Measurements from ENCODE around the gene EPM2A.

DNA sequence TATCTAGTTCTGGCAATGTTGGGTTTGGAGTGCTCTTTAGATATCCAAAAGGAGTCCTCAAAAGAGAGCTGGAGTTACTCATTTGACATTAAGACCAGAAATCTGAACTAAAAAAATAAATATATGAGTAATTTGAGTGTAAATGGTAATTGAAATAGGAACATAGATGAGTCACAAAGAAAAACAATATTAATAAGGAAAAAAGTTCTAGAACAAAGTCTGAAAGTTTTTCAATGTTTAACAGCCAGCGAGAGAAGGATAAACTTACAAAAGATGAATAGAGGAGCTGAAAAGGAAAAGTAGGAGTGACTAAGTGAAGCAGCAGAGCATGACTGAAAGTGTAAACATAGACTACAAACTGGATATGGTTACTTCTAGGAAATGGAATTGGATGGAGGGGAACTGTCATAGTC is 46.8 kb downstream of the EPM2A start:
- TF ChIP-seq, protein P1, sequence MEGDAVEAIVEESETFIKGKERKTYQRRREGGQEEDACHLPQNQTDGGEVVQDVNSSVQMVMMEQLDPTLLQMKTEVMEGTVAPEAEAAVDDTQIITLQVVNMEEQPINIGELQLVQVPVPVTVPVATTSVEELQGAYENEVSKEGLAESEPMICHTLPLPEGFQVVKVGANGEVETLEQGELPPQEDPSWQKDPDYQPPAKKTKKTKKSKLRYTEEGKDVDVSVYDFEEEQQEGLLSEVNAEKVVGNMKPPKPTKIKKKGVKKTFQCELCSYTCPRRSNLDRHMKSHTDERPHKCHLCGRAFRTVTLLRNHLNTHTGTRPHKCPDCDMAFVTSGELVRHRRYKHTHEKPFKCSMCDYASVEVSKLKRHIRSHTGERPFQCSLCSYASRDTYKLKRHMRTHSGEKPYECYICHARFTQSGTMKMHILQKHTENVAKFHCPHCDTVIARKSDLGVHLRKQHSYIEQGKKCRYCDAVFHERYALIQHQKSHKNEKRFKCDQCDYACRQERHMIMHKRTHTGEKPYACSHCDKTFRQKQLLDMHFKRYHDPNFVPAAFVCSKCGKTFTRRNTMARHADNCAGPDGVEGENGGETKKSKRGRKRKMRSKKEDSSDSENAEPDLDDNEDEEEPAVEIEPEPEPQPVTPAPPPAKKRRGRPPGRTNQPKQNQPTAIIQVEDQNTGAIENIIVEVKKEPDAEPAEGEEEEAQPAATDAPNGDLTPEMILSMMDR (conservative IDR thresholded peaks at IDR 0.05; ENCODE audit: low read length): no peak
- no peak for TF ChIP-seq EZH2phosphoT487 (IDR thresholded peaks at IDR 0.05; ENCODE audit: borderline replicate concordance, low read depth, low read length)

Data from OCI-LY7 (cell line).